Sigmoid colon (tissue), 7 donors: ENCODE results near the gene TNNT2. TPM values are rescaled to one million over a fixed set of nuclear protein-coding genes. Genes with fewer than 3 reads are reported as not detected.

Experiments
- DNase-seq: peaks from one replicate; pipeline ENCODE4 v3.0.0-alpha.2; 2019
- H3K27ac ChIP-seq, 4 donors: fragments of 200-600 bp; sonication (generic); one replicate each; pipeline ENCODE4 v1.5.1; 2016 to 2019; ENCODE audit warnings: mild to moderate bottlenecking in 1 of 4
- H3K27me3 ChIP-seq, 3 donors: fragments of 200-600 bp; sonication (generic); one replicate each; pipeline ENCODE4 v1.5.1; 2019; ENCODE audit warnings: mild to moderate bottlenecking in 1 of 3
- H3K36me3 ChIP-seq, 4 donors: fragments of 200-600 bp; sonication (generic); one replicate each; pipeline ENCODE4 v1.5.1; 2016 to 2019
- H3K4me1 ChIP-seq, 4 donors: fragments of 200-600 bp; sonication (generic); one replicate each; pipeline ENCODE4 v1.5.1; 2017 to 2019
- H3K4me3 ChIP-seq, 4 donors: fragments of 200-600 bp; sonication (generic); one replicate each; pipeline ENCODE4 v1.5.1; 2017 to 2019; ENCODE audit warnings: mild to moderate bottlenecking in 2 of 4, moderate library complexity in 1 of 4
- H3K9me3 ChIP-seq, 4 donors: fragments of 200-600 bp in 3 of 4; sonication (generic) in 3 of 4; one replicate each; pipeline versions ENCODE4 v1.5.1 to v1.6.1; 2013 to 2019
- EP300 ChIP-seq, 4 donors: sonication (generic); formaldehyde crosslinking; IDR thresholded peaks; one replicate each; pipeline ENCODE4 v1.6.1; 2017; ENCODE audit warnings: antibody characterized with exemption in 4 of 4
- POLR2A ChIP-seq, 2 donors: fragments of 450-650 bp; IDR thresholded peaks; one replicate each; pipeline ENCODE4 v1.6.1; 2016; ENCODE audit warnings: antibody characterized with exemption in 2 of 2, mild to moderate bottlenecking in 2 of 2, moderate library complexity in 2 of 2
- POLR2AphosphoS5 ChIP-seq, 4 donors: sonication (generic); formaldehyde crosslinking; IDR thresholded peaks; one replicate each; pipeline ENCODE4 v1.6.1; 2017; ENCODE audit warnings: antibody characterized with exemption in 4 of 4
- WGBS, 2 donors: extraction: QIAGEN DNeasy Blood & Tissue Kit; methylation state at CpG; one replicate each; pipeline ENCODE4 v1.1.7; 2013; 5-methylcytosine and 5-hydroxymethylcytosine counted together
- intact Hi-C: fragments of 100-400 bp; cut with DNase I; formaldehyde crosslinking; loops from one replicate; pipeline ENCODE4 v1.15.1; 2023
- polyA plus RNA-seq, 3 donors: library from polyadenylated mRNA; stranded (reverse); fragments of 200-250 nt; gene quantifications; one replicate each; pipeline ENCODE4 v1.2.3, GENCODE V29; 2013
- total RNA-seq, 4 donors: library from RNA; depleted of rRNA; stranded (reverse); fragments of >200 nt; gene quantifications; one replicate each; pipeline ENCODE4 v1.1.0, GENCODE V29; 2016
- TF ChIP-seq, protein P1 (sequence below), 4 experiments: fragments of 450-650 bp in 3 of 4; fragments of 200-600 bp in 1 of 4; IDR thresholded peaks; one replicate each; pipeline ENCODE4 v1.5.1; 2016 to 2019; ENCODE audit warnings: antibody characterized with exemption in 4 of 4, mild to moderate bottlenecking in 3 of 4, moderate library complexity in 2 of 4
- donor health status: healthy with polysubstance abuse.
- donor health status: Bipolar disorder and iron deficiency.
- donor health status: healthy.

The TNNT2 gene
- total RNA-seq: under 1 TPM in 1 of 4 donors, not detected in 3; 0.81 TPM
- 10 to 100 TPM in 1 of 3 donors, 1 to 10 TPM in 2; 3.1 to 34.9 (median 4.8) TPM for polyA plus RNA-seq

DNA sequence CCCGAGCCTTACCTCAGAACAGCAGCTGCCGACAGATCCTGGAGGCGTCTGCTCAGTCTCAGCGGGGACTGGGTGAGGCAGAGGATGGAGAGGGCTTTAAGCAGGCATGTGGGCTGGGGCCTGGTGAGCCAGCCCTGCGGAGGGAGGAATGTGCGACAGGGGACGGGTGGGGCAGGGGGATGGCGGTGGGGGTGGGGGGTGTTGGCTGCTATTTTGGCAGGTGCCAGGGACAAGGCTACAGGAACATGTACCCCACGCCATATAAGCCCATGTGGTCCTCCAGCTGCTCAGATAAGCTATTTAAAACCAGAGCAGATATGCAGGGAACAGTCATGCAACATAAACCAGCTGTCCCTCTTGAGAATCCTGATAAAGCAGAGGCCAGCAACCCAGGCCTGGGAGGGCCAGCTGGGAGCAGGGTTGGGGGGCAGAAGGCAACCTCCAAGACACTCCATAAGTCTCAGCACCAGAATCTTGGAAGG is at the start of gene TNNT2:
TNNT2 (minus strand) TSS at position 70 of the 482 bp plus-strand sequence. CDS start 4,426 bp downstream, outside the sequence.
- no peak for DNase-seq
- no peaks in the 10 kb centered on the region for H3K36me3 ChIP-seq
- H3K4me3 ChIP-seq: no peak within 1 kb of the TSS
- intact Hi-C loops: no loop called here
- TF ChIP-seq EP300 (IDR thresholded peaks at IDR 0.05) (no peak), POLR2AphosphoS5 (IDR thresholded peaks at IDR 0.05) (no peak), POLR2A (IDR thresholded peaks at IDR 0.05) (no peak)
- TF ChIP-seq, protein P1, sequence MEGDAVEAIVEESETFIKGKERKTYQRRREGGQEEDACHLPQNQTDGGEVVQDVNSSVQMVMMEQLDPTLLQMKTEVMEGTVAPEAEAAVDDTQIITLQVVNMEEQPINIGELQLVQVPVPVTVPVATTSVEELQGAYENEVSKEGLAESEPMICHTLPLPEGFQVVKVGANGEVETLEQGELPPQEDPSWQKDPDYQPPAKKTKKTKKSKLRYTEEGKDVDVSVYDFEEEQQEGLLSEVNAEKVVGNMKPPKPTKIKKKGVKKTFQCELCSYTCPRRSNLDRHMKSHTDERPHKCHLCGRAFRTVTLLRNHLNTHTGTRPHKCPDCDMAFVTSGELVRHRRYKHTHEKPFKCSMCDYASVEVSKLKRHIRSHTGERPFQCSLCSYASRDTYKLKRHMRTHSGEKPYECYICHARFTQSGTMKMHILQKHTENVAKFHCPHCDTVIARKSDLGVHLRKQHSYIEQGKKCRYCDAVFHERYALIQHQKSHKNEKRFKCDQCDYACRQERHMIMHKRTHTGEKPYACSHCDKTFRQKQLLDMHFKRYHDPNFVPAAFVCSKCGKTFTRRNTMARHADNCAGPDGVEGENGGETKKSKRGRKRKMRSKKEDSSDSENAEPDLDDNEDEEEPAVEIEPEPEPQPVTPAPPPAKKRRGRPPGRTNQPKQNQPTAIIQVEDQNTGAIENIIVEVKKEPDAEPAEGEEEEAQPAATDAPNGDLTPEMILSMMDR (IDR thresholded peaks at IDR 0.05): no peak
- 18 to 58% methylated on average over 9 of the region's 9 CpGs for WGBS, 2 donors
- peaks cover 0 to 4% (median 0%) of the 10 kb centered on the region in 3 donors for H3K27me3 ChIP-seq
- no peaks in the 10 kb centered on the region for H3K9me3 ChIP-seq
- H3K27ac ChIP-seq: no peak within 1 kb of the TSS
- H3K4me1 ChIP-seq: no peaks in the 10 kb centered on the region

DNA sequence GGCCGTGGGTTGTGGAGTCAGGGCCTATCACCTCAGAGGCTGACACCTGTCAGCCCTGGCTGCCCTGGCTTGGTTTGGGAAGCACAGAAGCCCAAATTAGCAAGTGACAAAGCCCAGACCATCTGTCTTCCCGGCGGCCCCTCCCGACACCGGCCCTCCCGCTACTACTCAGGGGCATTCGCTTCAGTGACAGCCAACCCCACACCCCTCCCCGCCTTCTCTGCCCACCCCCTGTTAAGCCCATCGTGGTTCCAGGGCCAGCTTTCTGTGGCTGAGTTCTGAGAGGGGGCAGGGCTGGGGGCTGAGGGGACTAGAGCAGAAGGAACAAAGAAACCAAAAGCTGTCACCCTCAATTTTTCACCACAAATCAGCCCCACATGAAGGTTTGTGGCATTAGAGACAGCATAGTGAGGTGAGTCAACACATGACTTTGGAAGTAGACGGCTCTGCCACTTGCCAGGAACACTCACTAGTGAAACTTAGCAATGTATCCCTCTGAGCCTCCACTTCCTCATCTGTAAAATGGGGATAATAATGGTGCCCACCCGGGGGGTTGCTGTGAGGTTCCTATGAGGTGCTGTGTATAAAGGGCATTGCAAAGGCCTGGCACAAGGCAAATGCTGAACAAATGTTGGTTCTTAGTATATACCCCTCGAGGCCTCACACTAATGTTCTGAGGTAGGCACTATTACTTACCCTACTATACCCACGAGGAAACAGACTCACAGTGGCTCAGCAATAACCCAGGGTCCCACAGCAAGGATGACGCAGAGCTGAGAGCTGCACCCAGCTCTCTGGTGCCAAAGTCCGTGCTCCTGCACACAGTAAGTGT is 49.2 kb upstream of the TNNT2 start:
- H3K4me1 ChIP-seq: no peaks in the 10 kb centered on the region
- WGBS, 2 donors: 58 to 77% methylated on average over 15 of the region's 15 CpGs
- H3K4me3 ChIP-seq: no peak overlapping the region
- DNase-seq: no peak
- TF ChIP-seq, protein P1 (IDR thresholded peaks at IDR 0.05): no peak
- no peak for TF ChIP-seq EP300 (IDR thresholded peaks at IDR 0.05)
- no peak for TF ChIP-seq POLR2A (IDR thresholded peaks at IDR 0.05)
- TF ChIP-seq POLR2AphosphoS5 (IDR thresholded peaks at IDR 0.05): no peak
- H3K27me3 ChIP-seq: peaks cover 0 to 2% (median 0%) of the 10 kb centered on the region in 3 donors
- H3K9me3 ChIP-seq: no peaks in the 10 kb centered on the region
- no peaks in the 10 kb centered on the region for H3K36me3 ChIP-seq
- H3K27ac ChIP-seq: no peak overlapping the region
- intact Hi-C loops: no loop called here

DNA sequence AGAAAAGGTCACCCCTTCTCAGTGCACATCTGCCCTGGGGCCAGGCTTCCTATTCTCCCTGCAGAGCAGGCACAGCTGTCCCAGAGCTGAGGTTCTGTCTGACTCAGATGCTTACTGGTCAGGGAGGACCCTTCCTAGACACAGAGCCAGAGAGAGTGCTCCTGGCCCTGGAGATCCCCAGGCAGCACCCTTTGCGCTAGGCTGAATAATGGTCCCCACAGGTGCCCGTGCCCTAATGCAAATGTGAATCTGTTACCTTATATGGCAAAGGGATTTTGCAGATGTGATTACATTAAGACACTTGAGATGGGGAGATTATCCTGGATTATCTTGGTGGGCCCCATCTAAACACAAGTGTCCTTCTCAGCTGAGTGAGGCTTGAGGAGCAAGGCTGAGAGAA is 46.7 kb upstream of the TNNT2 start:
- H3K36me3 ChIP-seq: no peaks in the 10 kb centered on the region

DNA sequence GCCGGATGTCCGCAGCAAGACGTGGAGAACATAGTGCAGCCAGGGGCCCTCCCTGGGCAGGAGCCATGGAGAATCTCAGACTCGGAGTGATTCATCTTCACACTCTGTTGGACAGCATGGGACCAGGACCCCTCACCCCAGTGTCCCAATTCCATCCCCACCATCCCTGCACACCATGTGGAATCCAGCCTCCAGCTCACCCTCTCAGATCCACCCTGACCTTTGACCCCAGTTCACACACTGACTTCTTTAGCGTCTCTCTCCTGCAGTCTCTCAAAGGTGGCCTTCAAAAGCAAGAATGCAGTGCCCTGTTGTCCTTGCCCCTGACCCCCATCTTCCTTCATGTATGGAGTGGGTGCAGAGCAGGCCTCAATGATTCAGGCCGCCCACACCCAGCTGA is 46.2 kb upstream of the TNNT2 start:
- Histone ChIP-seq H3K9me3 (no peaks in the 10 kb centered on the region), H3K4me3 (no peak overlapping the region), H3K36me3 (no peaks in the 10 kb centered on the region), H3K4me1 (peaks cover 0 to 7% (median 0%) of the 10 kb centered on the region in 4 donors), H3K27me3 (no peaks in the 10 kb centered on the region), H3K27ac (no peak overlapping the region)
- no peak for DNase-seq
- WGBS, 2 donors: 92 to 93% methylated on average over 6 of the region's 6 CpGs
- intact Hi-C loops: no loop called here
- TF ChIP-seq POLR2AphosphoS5 (IDR thresholded peaks at IDR 0.05) (no peak), POLR2A (IDR thresholded peaks at IDR 0.05) (no peak)

More for the DNA sequence above, 46.7 kb upstream of the TNNT2 start:
- Histone ChIP-seq H3K4me3 (no peak overlapping the region), H3K27me3 (no peaks in the 10 kb centered on the region), H3K27ac (no peak overlapping the region), H3K4me1 (peaks cover 0 to 7% (median 0%) of the 10 kb centered on the region in 4 donors), H3K9me3 (no peaks in the 10 kb centered on the region)
- intact Hi-C loops: no loop called here
- WGBS, 2 donors: 88 to 93% methylated on average over 2 of the region's 2 CpGs
- DNase-seq: no peak
- TF ChIP-seq POLR2AphosphoS5 (IDR thresholded peaks at IDR 0.05) (no peak), POLR2A (IDR thresholded peaks at IDR 0.05) (no peak), EP300 (IDR thresholded peaks at IDR 0.05) (no peak)

DNA sequence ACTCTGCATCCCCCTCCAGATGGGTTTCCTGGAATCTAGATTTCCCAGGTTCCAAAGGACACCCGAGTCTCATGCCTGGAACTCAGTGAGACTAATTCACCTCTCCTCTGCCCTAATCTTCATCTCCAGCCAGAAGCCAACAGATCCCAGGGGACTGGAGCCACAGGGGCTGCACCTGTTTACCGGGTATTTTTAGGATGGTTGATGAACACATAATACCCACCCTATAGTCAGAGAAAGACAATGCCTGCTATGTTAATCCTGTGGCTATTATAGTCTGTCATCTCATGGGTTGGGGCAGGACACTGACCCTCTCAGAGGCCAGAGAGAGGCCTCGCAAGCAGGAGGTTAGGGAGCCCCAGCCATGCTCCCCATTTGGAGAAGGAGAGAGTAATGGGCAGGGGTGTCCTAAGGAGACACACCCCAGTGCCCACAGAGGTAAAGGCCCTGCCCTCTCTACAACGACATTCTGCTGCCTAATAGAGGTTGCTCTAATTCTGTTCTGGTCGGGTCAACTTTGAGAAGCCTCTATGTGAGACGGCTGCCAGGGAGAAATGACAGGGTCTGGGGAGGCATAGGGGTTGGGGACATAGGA is 45.1 kb upstream of the TNNT2 start:
- peaks cover 0 to 7% (median 0%) of the 10 kb centered on the region in 4 donors for H3K4me1 ChIP-seq
- H3K36me3 ChIP-seq: no peaks in the 10 kb centered on the region
- DNase-seq: no peak
- no peaks in the 10 kb centered on the region for H3K27me3 ChIP-seq
- 73 to 76% methylated on average over 6 of the region's 6 CpGs for WGBS, 2 donors
- H3K4me3 ChIP-seq: no peak overlapping the region
- intact Hi-C loops: no loop called here
- no peak for TF ChIP-seq POLR2A (IDR thresholded peaks at IDR 0.05)
- no peak for TF ChIP-seq EP300 (IDR thresholded peaks at IDR 0.05)
- TF ChIP-seq, protein P1 (IDR thresholded peaks at IDR 0.05): no peak
- no peak for TF ChIP-seq POLR2AphosphoS5 (IDR thresholded peaks at IDR 0.05)
- no peak overlapping the region for H3K27ac ChIP-seq
- H3K9me3 ChIP-seq: no peaks in the 10 kb centered on the region
